Epithelial cell of esophagus (primary cell): ENCODE measurements around the gene INPP5A.

Experiments used
- DNase-seq: peaks from one replicate; pipeline ENCODE4 v3.0.0; 2010; ENCODE audit warnings: low read depth
- H3K4me3 ChIP-seq: 2 replicates; pipeline ENCODE4 v1.5.1; 2011; ENCODE audit warnings: mild to moderate bottlenecking, low read length, control low read depth
- TF ChIP-seq, protein P1 (sequence below): IDR thresholded peaks from 2 replicates; pipeline ENCODE4 v1.5.1; 2011; ENCODE audit warnings: low read depth, mild to moderate bottlenecking, low read length, control low read depth, inconsistent platforms; ENCODE audit not compliant: insufficient read depth; ENCODE audit errors: missing control alignments

INPP5A gene

DNA sequence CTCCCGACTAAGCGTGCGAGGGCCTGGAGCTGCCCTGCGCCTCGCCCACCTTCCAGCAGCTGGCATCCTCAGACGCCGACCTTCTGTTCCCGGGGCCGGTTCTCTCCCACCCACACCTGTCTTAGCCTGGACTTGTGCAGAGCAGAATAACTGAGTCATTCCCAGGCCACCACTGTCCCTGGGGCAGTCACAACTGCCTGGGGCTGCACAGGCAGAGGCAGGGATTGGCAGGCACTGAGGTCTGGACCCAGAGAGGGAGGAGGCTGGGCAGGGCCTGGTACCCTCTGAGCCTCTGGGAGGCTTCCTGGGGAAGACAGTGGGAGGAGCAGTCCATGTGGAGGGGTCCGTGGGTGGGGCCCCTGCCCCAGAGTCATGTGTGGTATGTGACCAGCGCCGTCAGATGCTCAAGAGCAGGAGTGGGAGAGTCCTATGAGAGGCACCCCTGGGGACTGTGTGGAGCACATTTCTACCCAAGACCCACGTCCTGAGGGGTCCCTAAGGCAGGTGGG, 174.1 kb downstream of the INPP5A start:
- DNase-seq, result peak; percentile 2
- H3K4me3 ChIP-seq, result no peak overlapping the region
- TF ChIP-seq, protein P1, sequence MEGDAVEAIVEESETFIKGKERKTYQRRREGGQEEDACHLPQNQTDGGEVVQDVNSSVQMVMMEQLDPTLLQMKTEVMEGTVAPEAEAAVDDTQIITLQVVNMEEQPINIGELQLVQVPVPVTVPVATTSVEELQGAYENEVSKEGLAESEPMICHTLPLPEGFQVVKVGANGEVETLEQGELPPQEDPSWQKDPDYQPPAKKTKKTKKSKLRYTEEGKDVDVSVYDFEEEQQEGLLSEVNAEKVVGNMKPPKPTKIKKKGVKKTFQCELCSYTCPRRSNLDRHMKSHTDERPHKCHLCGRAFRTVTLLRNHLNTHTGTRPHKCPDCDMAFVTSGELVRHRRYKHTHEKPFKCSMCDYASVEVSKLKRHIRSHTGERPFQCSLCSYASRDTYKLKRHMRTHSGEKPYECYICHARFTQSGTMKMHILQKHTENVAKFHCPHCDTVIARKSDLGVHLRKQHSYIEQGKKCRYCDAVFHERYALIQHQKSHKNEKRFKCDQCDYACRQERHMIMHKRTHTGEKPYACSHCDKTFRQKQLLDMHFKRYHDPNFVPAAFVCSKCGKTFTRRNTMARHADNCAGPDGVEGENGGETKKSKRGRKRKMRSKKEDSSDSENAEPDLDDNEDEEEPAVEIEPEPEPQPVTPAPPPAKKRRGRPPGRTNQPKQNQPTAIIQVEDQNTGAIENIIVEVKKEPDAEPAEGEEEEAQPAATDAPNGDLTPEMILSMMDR, result no peak

DNA sequence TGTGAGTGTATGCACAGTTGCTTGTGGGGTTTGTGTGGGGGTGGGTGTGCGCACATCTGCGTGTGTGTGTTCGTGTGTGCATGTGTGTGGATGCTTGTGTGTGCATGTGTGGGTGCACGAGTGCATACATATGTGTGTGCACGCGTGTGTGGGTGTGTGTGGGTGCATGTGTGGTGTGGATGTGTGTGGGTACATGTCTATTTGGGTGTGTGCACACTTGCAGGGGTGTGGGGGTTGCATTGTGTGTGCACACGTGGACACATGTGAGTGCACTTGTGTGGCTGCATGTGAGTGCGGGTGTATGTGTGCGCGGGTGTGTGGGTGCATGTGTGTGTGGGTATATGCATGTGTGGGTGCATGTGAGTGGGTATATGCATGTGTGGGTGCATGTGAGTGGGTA, 174.7 kb downstream of the INPP5A start:
- no peak for DNase-seq
- TF ChIP-seq, protein P1, result no peak
- no peak overlapping the region for H3K4me3 ChIP-seq

DNA sequence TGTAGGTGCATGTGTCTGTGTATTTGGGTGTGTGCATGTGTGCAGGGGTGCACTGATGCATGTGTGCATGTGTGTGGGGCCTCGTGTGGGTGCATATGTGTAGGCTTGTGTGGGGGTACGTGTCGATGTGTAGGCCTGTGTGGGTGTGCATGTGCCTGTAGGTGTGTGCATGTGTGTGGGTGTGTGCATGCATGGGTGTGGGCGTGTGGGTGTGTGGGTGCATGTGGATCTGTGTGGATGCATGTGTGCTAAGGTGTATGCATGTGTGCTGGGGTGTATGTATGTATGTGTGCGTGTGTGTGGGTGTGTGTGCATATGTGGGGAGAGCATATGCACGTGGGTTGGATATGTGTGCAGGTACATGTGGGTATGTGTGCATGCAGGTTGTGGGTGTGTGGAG, 175.2 kb downstream of the INPP5A start:
- TF ChIP-seq, protein P1, result no peak
- no peak overlapping the region for H3K4me3 ChIP-seq
- DNase-seq, result no peak

DNA sequence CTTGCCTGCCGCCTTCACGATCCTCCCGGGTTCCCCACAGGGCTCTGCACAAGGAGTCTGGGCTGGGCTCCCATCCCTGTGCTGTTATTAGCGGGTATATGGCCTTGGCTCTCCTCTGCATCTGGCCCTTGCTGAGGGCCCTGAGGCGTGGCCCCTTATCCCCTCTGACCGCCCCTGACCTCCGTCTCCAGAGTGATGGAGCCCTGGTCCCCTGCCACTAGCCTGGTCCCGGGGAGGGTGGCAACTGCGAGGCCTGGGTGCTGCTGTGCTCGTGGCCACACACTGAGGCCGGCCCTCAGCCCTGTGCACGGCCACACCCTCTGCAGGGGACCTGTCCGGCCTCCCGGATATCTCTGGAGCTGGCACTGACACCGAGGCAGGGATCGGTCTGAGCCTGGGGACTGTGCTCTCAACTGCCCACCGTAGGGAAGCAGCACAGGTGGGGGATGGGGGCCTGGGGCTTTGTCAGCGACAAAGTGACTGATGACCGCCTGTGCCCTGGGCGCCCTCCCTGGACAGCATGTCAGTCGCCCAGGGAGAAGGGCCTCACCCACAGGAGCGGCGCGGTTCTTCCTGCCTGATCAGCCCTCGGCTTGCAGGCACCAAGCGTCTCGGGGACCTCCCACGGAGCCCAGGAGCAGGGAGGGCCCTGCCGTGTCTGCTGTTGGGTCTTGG, 176.0 kb downstream of the INPP5A start:
- TF ChIP-seq, protein P1, result no peak
- no peak for DNase-seq
- H3K4me3 ChIP-seq, result no peak overlapping the region

DNA sequence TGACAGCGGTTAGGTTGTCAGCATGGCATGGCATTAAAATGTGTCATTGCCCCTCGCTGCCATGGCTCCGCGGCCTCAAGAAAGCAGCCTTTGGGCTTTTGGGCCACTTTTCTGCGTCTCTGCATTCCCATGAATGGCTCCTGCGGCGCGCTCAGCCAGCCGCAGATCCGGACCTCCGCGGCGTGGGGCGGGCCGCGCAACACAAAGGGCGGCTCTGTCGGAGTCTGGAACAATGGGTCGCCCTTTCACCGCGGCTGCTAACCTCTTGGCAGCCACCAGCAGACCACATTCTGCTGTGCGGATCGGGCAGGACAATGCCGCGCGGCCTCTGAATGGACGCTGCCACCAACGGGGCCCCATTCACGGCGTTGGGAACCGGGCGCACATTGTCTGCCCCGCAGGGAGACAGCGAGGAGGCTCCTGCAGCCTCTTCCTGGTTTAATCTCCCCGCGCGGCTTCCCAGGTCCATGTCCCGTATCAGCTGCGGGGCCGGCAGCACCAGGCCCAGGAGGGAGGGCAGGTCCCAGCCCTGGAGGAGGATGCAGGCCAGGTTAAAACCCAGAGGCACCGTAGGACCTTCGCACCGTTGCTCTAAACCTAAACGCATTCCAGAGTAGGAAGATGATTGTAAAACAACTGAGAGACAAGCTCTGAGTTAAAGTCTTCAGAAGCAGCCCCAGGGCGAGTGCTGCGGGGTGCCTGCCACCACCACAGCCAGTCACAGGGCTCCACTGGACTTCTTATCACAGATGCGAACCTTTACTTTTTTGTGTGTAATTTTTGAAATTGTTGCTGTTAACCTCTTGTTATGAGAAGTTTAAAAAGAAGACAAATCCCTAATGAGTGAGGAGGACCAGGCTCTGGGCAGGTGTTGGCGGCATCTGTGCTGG, 176.8 kb downstream of the INPP5A start:
- H3K4me3 ChIP-seq, result no peak overlapping the region
- no peak for DNase-seq
- TF ChIP-seq, protein P1, result no peak

DNA sequence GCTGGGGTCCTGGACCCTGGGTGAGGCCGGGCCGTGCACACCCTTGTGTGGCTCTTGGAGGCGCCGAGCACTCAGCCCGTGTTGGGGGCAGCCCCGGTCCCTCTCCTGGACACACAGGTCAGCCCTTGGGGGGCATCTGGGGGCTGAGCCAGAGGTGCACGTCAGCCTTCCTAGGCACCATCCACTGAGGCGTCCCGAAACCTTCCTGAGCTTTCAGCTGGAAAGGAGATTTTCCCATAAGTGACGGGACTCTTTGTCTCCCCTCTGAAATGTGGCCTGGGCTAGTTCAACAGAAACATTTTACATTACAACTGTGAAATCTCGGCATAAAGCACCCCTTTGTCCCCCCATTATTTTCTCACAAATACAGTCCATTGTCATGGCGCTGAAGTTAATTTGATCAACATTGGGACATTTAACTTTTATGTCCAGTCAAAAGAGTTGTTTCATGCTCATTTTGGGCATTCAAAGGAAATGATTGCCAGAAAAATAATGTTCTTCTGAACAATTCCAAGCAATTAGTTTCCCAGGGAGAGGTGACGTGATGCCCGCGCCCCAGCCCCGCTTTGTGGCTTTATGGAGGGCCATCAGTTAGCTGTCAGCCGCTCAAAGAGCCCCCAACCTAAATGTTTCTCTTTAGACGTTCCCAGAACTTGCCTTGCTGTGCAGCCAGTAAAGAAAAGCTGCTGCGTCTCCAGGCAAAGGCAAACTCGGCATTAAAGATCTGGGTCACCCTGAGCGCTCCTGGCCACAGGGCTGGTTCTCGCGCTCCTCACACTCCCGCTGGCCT, 177.6 kb downstream of the INPP5A start:
- DNase-seq, result no peak
- TF ChIP-seq, protein P1, result no peak
- no peak overlapping the region for H3K4me3 ChIP-seq
